Kidney tubule cell (primary cell): ENCODE results near the gene C1orf105.

ENCODE experiments used
- DNase-seq: peaks from one replicate; pipeline ENCODE4 v3.0.0-alpha.2; 2018; ENCODE audit warnings: low spot score

C1orf105 gene

DNA sequence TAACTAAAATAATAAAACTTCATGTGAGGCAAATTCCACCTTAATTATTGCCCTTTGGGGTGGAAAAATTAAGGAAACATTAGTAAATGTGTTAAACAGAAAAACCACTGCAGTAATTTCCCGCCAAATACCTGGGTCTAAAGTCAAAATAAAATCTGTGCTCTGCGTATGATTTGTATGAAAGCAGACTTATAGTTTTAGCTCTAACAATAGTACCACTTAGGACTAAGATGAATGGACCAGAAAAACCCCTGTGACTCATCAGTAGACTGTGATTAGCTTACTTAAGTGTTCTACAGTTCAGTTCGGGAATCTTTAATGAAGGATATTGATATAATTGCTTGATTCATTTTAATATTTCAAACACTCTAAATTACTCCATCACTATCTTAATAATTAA lies 23.3 kb upstream of the C1orf105 start:
- DNase-seq: peak; percentile 37

DNA sequence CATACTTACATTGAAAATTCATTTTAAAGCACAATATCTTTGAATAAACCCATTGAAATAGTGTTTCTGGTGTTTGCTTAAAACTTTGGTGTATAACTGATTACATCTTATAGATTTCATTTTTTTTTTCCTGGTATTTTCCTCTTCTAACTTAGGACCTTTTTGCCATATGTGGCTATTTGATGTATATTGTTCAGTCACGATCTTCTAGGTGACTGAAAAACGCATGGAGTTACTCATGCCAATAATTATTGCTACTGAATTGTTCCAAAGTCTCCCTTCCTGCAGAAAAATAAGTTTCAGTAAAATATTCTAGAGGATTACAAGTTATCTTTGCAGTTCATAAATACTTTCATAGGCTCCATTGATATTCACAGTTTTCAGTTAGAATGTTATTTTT lies 22.9 kb upstream of the C1orf105 start:
- DNase-seq: no peak

DNA sequence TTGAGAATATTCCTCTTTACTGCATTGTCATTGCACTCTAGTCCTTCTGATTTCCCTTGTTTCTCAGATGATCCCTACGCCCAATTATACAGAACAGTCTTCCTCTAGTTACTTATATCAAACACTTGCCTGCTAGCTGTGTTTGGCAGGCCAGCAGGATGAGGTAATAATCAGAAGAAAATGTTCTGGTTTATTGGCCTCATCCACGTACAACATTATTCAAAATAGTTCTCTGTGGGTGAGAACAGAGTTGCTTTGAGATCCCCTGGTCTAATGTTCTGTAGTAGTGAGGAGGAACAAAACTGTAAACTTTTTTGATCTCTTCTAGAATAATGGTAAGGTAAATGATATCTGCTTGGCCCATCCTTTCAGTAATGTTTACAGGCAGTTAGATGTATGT lies 22.3 kb upstream of the C1orf105 start:
- DNase-seq: no peak

DNA sequence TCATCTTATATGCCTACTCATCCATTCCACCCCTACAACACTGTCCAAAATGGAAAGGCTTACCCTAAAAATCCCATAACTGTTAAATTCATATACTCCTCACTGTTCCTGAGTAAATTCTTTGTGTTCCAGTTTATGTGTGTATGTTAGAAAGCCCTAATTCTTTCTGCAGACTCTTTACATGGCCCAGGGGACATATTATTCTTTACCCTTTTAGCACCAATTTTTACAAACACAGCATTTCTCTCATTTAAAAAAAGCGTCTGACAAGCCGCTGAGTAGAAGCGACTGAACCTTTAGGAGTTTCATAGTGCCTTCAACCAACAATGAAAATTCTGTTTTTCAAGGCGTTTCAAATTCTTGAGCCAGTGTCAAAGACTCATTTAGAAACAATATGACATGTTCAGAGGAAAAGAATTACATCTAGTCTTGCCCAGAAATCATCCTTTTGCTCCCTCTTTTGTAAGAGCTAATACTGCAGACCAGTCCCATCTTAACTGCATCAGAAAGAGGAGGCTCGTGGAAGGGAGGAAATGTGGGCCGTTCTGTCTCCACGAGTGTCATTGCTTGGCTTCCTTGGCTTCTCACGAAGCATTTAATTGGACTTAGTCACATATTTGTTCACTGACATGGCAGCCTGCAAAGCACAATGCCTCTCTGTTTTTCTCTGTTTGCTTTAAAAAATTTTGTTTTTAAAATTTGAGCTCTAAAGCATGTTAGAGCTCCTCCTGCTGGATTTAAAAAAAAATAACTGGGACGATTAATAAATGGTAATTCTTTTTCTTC lies 21.3 kb upstream of the C1orf105 start:
- peak; percentile 94 for DNase-seq

DNA sequence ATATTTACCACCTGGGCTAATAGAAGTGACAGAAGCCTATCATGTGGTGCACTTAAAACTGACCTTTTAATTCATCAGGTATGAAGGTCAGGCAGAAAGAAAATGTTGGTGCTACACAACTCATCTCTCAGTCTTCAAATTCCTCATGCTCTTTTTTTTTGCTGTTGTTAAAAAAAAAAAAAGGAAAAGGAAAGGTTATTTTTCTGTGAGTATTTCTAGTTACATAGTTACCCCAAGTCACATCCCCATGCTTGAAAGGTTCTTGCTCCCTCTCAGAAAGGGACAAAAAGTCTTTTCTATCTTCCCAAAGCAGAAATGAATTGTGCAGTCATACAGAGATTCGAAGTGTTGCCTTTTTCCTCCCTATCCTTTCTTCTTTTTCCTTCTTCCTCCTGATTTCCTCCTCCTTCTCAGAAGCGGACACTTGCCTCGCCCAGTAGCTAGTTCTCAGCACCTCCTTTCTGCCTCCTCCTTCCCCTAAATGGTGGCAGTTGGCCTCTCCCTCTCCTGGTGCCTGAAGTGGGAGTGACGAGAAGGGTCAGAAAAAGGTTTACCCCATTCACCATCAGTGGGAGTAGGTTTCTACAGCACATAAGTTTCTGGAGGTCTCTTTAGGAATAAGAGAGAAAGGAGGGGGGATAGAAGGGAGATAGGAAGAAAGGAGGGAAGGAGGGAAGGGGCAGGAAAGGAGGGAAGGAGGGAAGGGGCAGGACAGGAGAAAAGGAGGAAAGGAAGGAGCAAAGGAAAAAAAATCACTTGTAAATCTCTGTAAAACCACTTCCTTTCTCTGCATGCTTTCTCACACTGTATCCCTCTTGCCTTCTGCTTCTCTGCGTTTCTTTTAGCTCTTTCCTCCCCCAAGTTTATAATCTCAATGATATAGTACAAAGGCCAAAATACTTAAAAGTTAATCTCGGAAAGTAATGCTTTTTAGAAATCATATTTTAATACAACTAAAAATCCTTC lies 20.4 kb upstream of the C1orf105 start:
- DNase-seq: no peak

DNA sequence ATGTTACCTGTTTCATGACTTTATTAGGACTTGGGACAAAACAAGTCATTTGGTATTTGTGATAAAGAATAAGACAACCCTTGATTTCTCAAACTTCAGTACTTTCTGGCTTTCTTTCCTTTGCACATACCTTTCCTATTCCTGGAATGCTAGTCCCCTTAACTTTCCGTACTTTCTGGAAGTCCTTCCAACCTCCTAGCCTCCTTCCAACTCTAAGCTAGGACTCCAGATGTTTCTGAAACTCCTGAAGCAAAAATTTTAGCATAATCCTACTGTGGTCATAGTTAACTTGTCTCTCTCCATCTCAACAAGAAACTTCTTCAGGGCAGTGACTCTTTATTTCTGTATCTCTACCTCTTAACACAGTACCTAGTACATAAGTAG lies 19.8 kb upstream of the C1orf105 start:
- no peak for DNase-seq

DNA sequence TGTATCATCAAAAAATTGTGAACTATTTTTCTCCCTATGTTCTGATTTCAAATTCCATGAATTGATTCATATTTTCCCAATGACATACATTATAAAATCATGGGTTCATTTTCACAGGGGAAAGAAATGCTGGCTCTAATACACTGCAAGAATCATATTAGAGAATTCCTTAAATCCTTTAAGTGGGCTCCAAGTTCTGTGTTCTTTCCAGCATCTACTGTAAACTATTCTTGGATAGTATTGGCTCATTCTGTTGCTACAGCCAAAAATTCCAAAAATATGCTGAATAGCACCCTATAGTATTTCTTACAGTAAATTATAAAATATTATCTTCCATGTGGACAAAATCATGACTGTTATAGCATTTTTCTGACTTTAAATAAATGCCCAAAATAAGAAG lies 19.0 kb upstream of the C1orf105 start:
- no peak for DNase-seq

DNA sequence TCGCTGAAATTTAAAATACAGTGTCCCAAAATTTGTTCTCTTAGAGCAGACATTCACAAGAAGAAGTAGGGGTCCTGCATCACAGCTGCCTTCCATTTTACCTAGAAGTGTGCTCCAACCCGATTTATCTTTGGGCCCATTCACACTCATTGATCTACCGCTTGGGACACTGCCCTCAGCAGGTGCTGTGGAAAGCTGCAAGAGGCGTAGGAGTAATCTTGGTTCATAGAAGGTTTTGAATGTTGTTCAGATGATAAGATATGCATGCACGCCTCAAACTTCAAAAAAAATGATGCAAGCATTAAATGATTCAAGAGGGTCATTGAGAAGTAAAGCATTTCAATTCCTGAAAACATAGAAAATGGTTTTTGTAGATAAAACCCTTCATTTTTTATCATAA lies 18.6 kb upstream of the C1orf105 start:
- DNase-seq: no peak

DNA sequence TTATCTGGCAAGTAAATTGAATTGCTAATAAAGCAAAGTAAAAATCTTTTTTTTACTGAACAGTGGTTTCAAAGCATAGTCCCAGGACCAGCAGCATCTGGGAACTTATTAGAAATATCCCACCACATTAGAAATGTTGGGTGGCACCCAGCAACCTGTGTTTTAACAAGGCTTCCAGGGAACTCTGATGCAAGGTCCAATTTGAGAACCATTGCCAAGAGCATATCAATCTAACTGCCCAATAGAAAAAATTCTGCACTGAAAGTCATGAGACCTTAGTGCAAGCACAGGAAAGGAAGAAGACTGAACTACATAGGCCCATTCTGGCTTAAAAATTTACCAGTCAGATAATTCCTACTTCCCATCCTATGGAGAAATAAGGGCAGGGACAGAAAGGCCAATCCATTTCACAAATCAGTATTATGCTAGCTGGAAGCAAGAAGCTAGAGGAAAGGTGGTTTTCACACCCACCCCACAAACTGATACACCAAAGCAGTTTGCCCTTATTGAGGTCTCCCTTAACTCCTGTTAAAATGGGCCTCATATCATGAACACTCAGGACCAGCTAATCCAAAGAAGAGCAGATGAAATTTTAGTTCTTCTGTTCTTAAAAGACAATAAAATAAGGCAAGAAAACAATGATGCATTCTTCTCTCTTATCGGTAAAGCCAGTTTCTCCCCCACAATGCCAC lies 17.5 kb upstream of the C1orf105 start:
- DNase-seq: no peak

DNA sequence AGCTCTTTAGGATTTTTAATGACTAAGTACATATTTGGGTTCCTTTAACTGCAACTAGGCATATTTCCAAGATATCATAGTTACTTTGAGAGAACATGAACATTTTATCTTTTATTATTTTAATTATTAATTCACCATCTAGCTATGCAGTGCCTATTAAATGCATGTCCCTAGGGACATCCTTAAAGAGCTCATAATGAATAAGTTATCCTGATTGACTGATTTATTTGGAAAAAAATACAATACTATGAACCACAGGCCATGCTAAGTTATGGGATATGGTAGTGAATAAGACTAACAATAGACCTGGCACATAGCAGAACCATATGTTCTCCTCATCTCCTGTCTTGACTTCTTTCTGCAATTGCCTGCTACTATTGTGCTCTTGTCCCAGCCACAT lies 16.4 kb upstream of the C1orf105 start:
- DNase-seq: no peak

DNA sequence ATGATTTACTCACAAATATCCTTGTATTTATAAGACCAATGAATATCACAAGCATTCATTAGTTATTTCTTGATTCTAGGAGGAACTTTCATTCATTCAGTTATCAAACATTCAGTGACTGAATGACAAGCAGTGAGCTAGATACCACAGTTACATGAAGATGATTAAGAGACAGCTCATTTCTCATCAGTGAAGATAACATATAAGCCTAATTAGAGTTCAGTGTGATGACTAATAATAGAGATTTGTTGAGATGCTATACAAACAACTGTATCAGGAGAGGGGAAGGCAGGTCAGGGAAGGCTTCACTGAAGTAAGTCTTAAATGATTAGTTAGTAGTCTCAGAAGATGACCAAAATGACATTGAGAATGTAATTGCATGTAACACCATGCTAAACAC lies 14.6 kb upstream of the C1orf105 start:
- peak; percentile 20 for DNase-seq

DNA sequence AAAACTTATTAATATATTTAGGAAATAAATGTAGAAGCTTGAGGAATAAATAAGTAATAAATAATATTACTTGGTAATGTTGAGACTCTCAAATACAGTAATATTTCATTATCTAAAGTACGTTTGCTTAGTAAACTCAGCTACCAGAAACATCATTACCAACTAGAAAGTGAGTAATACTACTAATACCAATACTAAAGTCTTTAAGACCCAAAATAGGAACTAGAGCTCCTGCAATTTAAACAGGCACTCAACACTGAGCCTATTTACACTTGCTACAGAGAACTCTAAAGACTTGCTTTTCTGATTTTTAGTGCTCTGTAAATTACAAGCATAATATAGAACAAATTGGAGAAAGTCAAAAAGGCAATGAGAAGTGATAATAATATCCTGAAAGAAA lies 13.5 kb upstream of the C1orf105 start:
- no peak for DNase-seq

DNA sequence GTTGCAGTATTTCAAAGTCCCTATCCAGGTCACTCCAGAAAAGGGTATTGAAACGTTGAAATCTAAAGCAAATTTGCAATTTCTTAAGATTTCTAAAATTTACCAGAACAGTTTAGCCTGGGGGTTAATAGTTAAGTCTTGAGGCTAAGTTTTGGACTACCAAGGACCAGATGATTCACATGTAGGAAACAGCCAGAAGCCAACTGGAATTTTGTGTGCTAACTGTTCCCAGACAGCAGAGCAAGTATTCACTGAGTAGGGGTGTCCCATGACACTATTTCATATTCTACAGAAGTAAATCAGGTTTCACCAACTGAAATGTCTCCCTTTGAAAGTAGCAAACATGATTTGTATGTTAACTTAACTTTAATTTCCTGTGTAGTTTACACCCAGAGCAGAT lies 11.5 kb upstream of the C1orf105 start:
- DNase-seq: peak; percentile 35

DNA sequence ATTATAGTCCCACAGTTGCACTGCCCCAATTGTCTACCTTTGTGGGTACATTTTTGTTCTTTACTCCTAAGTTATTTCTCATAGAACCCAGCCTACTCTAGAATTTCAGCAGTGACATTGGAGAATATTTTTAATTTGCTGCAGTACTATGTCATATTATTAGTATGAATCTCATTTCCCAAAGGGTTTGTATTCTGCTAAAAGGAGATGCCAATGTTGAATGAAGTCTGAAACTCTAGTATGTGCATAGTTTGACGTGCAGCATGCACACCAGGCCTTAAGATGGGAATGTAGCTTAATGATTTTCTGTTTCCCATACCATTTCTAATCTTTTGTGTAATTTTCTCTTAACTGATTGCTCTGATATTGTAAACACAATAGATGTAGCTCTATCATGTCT lies 10.5 kb upstream of the C1orf105 start:
- no peak for DNase-seq

DNA sequence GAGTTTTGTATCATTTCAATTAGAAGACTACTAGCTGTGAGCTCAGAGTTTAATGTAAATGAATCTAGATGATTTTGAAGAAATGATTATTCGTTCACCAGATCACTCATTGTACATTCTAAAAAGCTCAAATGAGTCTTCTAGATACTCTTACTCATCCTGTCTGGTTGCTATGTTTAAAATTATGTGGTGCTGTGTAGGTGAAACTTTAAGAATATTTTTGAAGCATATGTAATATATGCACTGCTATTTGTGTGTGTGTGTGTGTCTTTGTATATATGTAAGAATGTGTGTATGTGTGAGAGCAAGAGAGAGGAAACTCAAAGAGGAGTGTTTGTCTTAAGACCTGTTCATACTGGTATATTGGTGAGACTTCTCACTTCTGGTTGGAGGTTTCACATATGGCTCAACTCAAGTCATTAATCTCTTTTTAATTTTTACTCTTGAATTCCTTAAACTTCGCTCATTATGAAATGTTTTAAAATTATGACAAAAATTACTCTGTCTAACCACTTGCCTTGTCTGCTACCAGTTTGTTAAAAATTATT lies 8.6 kb upstream of the C1orf105 start:
- DNase-seq: no peak

DNA sequence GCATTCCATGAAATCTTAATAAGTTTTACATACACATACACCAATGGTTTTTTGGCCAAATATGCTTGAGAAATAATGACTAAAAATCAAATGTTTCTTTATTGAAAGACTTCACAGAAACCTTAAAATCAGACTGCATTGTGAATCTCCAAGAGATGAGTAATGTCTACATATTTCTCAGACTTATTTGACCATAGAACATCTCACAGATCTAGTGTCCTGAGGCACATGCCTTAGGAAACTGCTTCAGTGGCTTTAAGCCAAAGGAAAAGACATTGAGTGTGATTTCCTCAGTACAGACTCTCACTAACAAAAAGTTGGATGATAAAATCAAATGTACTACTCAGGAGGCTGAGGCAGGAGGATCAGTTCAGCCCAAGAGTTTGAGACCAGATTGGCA lies 6.2 kb upstream of the C1orf105 start:
- DNase-seq: peak; percentile 65

DNA sequence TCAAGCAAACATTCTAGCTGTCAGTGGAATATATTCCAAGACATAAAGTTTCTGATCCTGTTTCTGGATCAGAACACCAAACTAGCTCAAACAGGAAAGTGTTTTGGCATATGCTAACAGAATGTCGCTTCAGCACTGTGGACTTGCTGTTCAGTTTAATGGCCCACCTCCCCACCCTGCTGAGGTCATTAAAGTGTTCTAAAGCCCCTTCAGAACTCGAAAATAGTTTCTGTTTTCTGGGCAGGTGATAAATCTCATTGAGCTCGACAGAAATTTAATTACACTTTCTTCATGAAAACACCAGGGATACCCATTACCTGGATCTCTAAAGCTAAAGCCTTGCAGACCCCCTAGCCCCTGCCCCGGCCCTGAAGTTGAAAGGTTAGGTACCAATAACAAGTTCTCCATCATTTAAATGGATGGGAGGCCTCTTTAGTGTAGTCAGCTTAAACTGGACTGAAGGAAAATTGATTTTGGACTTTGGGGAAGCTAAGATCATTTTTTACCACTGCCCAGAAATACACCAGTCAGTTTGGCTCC lies 3.9 kb upstream of the C1orf105 start:
- no peak for DNase-seq

DNA sequence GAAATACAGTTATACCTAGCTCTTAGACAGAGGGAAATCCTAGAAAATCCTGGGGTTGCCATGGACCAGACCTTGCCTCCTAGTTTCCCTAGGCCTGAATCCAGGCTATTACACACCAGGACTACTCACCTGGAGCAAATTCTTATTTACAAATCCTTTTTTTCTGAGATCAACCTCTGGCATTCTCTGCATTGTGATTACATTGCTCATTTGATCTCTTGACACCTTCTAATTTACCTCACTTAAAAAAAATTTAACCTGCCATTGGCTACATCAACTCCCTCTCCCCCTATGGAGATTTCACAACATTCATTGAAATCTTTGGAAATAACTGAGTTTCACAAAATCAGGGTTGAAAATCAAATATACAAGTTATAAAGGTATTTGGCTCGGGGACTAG lies 2.9 kb upstream of the C1orf105 start:
- DNase-seq: peak; percentile 92

DNA sequence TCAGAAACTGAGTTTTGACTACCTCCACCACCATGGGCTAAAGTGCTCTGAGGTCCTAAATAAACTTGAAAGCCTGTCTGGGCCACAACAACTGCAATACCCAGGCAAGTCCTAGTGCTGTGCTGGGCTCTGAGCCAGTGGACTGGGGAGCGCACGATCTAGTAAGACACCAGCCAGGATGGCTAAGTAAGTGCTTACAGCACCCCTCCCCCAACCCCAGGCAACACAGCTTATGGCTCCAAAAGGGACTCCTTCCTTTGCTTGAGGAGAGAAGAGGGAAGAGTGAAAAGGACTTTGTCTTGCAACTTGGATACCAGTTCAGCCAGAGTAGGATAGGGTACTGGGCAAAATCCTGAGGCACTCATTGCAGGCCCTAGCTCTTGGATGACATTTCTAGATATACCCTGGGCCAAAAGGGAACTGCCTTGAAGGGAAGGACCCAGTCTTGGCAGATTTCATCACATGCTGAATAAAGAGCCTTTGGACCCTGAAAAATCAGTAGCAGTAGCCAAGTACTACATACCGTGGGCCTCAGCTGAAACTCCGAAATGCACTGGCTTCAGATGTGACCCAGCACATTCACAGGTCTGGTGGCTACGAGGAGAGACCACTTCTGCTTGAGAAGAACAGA lies 1.6 kb downstream of the C1orf105 start:
- no peak for DNase-seq

DNA sequence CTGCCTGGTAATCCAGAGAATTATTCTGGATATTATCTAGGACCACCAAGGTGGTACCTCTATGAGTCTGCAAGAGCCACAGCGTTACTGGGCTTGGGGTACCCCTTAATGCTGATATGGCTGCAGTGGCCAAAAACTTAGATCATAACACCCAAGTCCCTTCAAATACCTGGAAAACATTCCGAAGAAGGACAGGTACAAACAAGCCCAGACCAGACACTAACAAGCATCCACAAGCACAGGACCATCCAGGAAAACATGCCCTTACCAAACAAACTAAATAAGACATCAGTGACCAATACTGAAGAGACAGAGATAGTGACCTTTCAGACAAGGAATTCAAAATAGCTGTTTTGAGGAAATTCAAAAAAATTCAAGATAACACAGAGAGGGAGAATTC lies 2.9 kb downstream of the C1orf105 start:
- no peak for DNase-seq

DNA sequence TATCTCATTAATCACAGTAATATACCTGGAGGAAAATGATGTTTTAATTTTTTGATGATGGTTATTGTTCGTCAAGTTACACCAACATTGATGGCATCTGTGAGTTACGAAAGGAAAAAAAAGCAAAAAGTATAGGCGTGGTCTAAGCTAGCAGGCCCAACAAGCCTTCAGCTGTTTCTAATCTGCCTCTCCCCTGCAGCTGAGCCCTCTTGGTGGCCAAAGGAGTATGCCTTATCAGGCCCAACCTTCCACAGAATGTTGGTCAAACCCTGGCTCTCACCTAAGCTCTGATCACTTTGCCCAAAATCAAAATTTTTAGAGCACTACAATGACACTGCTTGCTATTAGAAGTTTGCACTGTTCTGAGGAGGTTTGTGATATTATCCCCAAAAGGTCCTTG lies 4.9 kb downstream of the C1orf105 start:
- no peak for DNase-seq

DNA sequence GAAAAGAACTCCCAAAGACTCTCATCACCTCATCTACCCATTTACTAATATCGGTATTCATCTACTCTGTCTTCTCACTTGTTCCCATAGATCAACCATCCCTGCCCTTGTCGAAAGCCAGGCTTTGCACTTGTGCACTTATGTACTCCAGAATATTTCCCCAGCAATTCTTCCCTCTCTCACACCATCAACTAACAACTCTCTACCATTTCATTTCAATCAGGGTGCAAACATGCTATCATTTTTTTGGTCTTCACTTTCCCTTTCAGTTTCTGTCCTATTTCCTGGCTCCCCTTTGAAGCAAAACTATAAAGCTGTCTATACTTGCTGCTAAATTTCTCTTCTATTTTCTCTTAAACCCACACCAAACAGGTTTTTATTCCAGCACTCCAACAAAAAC lies 6.7 kb downstream of the C1orf105 start:
- no peak for DNase-seq
